Measurements from ENCODE around the gene KCNQ1. TPM values are rescaled to one million over a fixed set of nuclear protein-coding genes. Genes with fewer than 3 reads are reported as not detected.

Gene KCNQ1
- total RNA-seq, 1 donor from 2014 or later: 0.86 TPM

DNA sequence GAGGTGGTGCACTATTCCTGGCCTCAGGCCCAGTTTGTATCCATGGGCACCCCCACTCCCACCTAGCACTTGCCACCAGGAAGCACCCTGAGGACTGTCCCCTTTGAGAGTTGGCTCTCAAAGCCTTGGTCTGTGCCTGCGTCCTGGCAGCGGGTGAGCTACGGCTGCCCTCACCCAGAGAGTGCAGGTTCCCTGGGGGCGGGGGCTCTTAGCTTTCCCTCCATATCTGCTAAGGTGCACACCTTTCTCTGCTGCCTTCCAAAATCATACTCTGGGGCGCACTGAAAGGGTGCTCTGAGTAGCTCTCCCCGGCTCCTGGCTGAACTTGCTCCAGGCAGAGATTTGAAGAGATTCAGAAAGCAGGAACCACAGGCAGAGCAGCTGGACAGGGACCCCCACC is 7.1 kb downstream of the KCNQ1 start:
- TF ChIP-seq, protein P1, sequence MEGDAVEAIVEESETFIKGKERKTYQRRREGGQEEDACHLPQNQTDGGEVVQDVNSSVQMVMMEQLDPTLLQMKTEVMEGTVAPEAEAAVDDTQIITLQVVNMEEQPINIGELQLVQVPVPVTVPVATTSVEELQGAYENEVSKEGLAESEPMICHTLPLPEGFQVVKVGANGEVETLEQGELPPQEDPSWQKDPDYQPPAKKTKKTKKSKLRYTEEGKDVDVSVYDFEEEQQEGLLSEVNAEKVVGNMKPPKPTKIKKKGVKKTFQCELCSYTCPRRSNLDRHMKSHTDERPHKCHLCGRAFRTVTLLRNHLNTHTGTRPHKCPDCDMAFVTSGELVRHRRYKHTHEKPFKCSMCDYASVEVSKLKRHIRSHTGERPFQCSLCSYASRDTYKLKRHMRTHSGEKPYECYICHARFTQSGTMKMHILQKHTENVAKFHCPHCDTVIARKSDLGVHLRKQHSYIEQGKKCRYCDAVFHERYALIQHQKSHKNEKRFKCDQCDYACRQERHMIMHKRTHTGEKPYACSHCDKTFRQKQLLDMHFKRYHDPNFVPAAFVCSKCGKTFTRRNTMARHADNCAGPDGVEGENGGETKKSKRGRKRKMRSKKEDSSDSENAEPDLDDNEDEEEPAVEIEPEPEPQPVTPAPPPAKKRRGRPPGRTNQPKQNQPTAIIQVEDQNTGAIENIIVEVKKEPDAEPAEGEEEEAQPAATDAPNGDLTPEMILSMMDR (conservative IDR thresholded peaks at IDR 0.05): no peak
- Mint-ChIP-seq H3K36me3 (ENCODE audit: low read depth) (no peaks in the 10 kb centered on the region), H3K4me1 (no peaks in the 10 kb centered on the region), H3K27me3 (ENCODE audit: low read depth) (peaks cover 53% of the 10 kb centered on the region), H3K27ac (ENCODE audit: unreplicated experiment) (no peak overlapping the region), H3K4me3 (no peak overlapping the region), H3K9me3 (no peaks in the 10 kb centered on the region)
- no peak for DNase-seq (ENCODE audit: low read depth, low spot score)

DNA sequence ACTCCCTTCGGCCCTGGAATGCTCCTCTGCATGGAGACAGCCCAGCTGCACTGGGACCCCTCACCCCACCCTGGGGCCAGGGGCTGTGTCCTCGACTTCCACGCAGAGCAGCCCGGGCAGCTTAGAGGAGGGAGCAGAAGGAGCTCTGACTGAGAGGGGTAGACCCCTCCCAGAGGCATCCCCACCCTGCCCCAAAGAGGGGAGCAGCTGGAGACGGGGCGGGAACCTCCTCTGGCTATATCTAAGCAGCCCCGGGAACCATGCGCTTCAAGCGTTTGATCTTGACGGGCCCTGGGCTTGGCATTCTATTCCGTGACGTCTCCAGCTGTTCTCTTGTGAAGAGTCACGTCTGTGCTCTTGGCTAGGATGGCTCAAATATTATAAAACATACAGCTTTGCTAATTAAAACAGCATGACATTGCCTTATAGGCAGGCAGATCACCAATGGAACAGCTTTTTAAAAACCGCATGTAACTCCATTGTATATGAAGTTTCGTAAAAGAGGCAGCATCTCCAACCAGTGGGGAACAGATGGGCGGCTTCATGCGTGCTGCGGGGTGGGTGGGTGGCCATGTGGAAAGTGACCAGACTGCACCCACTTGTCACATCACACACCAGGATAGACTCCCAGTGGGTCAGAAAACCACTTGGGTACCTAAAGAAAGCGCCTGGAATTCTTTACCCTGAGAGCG is 7.7 kb downstream of the KCNQ1 start:
- Mint-ChIP-seq H3K27me3 (ENCODE audit: low read depth) (peaks cover 53% of the 10 kb centered on the region), H3K9me3 (no peaks in the 10 kb centered on the region), H3K27ac (ENCODE audit: unreplicated experiment) (no peak overlapping the region), H3K4me3 (no peak overlapping the region), H3K36me3 (ENCODE audit: low read depth) (no peaks in the 10 kb centered on the region), H3K4me1 (no peaks in the 10 kb centered on the region)
- TF ChIP-seq, protein P1 (conservative IDR thresholded peaks at IDR 0.05): no peak
- DNase-seq (ENCODE audit: low read depth, low spot score): no peak

DNA sequence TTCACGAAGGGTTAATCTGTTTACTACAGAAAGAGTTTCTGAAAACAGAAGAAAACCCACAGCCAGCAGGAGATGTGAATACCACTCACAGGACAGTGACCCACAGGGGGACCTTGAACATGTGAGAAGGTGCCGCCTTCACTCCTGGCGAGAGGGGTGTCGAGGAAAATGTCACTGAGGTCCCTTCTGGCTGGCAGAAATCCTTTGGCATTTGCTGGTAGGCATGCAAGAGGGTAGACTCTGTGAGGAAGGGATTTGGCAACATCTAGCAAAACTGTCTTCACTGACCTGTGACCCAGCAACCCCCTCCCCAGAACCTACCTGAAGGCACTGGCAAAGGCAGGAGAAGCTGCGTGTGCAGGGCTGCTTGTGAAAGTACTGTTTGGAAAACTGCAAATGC is 8.6 kb downstream of the KCNQ1 start:
- Mint-ChIP-seq H3K27me3 (ENCODE audit: low read depth) (peaks cover 55% of the 10 kb centered on the region), H3K27ac (ENCODE audit: unreplicated experiment) (no peak overlapping the region), H3K4me3 (no peak overlapping the region), H3K36me3 (ENCODE audit: low read depth) (no peaks in the 10 kb centered on the region), H3K9me3 (no peaks in the 10 kb centered on the region), H3K4me1 (no peaks in the 10 kb centered on the region)
- TF ChIP-seq, protein P1 (conservative IDR thresholded peaks at IDR 0.05): no peak
- DNase-seq (ENCODE audit: low read depth, low spot score): no peak

DNA sequence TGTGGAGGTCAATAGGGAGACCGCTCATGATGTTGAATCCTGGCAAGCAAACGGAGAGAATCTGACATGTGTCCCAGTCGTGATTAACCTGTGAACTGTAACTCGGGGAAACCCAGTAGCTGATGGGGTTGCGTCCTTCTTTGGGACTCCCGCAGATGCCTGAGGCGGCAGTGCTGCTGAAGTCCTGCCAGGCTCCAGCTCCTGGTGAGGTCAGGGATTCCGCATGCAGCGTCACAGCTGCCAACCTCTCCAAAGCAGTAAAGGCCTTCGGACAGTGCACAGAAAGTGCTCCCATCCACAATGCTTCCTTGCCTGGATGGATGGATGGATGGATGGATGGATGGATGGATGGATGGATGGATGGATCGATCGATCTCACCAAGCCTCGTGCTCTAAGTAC is 13.5 kb downstream of the KCNQ1 start:
- TF ChIP-seq, protein P1 (conservative IDR thresholded peaks at IDR 0.05): no peak
- no peak for DNase-seq (ENCODE audit: low read depth, low spot score)
- Mint-ChIP-seq H3K27me3 (ENCODE audit: low read depth) (peaks cover 29% of the 10 kb centered on the region), H3K27ac (ENCODE audit: unreplicated experiment) (no peak overlapping the region), H3K36me3 (ENCODE audit: low read depth) (no peaks in the 10 kb centered on the region), H3K4me1 (no peaks in the 10 kb centered on the region), H3K4me3 (no peak overlapping the region), H3K9me3 (no peaks in the 10 kb centered on the region)

DNA sequence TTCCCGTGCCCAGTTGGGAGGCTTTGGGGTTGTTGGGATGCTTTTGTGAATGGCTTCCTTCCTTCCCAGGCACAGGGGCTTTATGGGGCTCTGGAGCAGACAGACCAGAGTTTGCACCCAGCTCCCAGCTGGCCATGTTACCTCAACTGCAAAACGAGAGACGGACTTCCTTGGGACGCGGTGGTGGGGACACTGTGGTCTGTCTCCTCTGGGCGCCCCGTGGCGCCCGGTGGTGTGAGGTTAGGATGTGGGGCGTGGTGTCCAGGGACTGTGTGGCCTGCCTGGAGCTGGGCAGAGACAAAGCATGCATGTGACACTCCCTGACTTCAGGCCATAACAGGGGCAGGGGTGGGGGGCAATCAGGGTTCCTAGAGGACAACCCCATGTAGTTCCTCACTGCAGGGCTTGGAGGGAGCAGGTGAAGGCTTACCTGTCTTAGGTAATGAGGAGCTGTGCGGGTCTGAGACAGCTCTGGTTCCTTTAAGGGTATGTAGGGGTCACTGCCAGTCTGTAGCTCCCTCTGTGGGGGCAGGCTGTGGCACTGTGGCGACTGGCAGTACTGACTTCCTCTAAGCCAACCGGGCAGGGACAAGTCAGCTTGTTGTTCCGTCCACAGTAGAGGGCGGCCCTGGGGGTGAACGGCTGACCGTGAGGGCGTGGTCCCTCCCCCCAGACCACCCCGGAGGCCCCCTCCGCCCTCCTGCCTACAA is 14.4 kb downstream of the KCNQ1 start:
- Mint-ChIP-seq H3K9me3 (no peaks in the 10 kb centered on the region), H3K36me3 (ENCODE audit: low read depth) (no peaks in the 10 kb centered on the region), H3K4me1 (no peaks in the 10 kb centered on the region), H3K27me3 (ENCODE audit: low read depth) (peaks cover 26% of the 10 kb centered on the region), H3K4me3 (no peak overlapping the region), H3K27ac (ENCODE audit: unreplicated experiment) (no peak overlapping the region)
- DNase-seq (ENCODE audit: low read depth, low spot score): no peak
- TF ChIP-seq, protein P1 (conservative IDR thresholded peaks at IDR 0.05): no peak
